Right lobe of liver (tissue), 6 donors: ENCODE data around the gene ARHGAP42. TPM values are rescaled to one million over a fixed set of nuclear protein-coding genes. Genes with fewer than 3 reads are reported as not detected.

Source experiments
- ATAC-seq, 4 donors: fragments of 200-7000 bp; cut with Tn5 transposase; one replicate each; pipeline ENCODE4 v1.9.1; 2020; ENCODE audit warnings: mild to moderate bottlenecking in 4 of 4, moderate library complexity in 4 of 4
- DNase-seq, 3 donors: peaks; one replicate each; pipeline ENCODE4 v3.0.0-alpha.2; 2020
- H3K27ac ChIP-seq, 3 donors: fragments of 200-600 bp; one replicate each; pipeline ENCODE4 v1.8.0; 2022
- H3K27me3 ChIP-seq, 2 donors: fragments of 200-600 bp; one replicate each; pipeline ENCODE4 v1.8.0; 2022
- H3K36me3 ChIP-seq, 4 donors: fragments of 200-600 bp; sonication (generic) in 1 of 4; one replicate each; pipeline versions ENCODE4 v1.5.1 to v1.8.0; 2017 to 2022; ENCODE audit warnings: control low read depth in 1 of 4
- H3K4me1 ChIP-seq, 4 donors: fragments of 200-600 bp; sonication (generic) in 1 of 4; one replicate each; pipeline versions ENCODE4 v1.5.1 to v1.8.0; 2017 to 2022; ENCODE audit warnings: control low read depth in 1 of 4
- H3K4me3 ChIP-seq, 3 donors: fragments of 200-600 bp; one replicate each; pipeline ENCODE4 v1.8.0; 2022
- H3K9me3 ChIP-seq, 4 donors: fragments of 200-600 bp; sonication (generic) in 1 of 4; one replicate each; pipeline versions ENCODE4 v1.5.1 to v1.8.0; 2017 to 2022; ENCODE audit warnings: control low read depth in 1 of 4
- CTCF ChIP-seq, 4 donors: fragments of 200-600 bp in 3 of 4; fragments of 450-650 bp in 1 of 4; IDR thresholded peaks; one replicate each; pipeline versions ENCODE4 v1.5.1 to v1.8.0; 2016 to 2022; ENCODE audit warnings: antibody characterized with exemption in 4 of 4, mild to moderate bottlenecking in 2 of 4
- POLR2A ChIP-seq: fragments of 450-650 bp; IDR thresholded peaks from one replicate; pipeline ENCODE4 v1.6.1; 2017; ENCODE audit warnings: antibody characterized with exemption, mild to moderate bottlenecking
- WGBS: methylation state at CpG from one replicate; pipeline ENCODE4 v1.1.6; 2018; ENCODE audit warnings: low coverage, low lambda C conversion rate; ENCODE audit not compliant: insufficient coverage; ENCODE audit errors: missing lambda C conversion rate; 5-methylcytosine and 5-hydroxymethylcytosine counted together
- intact Hi-C, 2 donors: fragments of 100-400 bp; cut with DNase I; formaldehyde crosslinking; loops; one replicate each; pipeline versions ENCODE4 v1.11.2 to v1.14.1; 2022
- total RNA-seq, 6 experiments: library from RNA; depleted of rRNA in 2 of 6; stranded (reverse); fragments of >200 nt in 2 of 6; fragmentation: NEBNext Ultra II Directional in 3 of 6; extraction: Animal tissue kit (Norgen Biotek cat#: 25700) in 3 of 6; gene quantifications; one replicate each; pipeline versions ENCODE4 v1.1.0 to v1.2.4, GENCODE V29; 2016 to 2023
- donor health status: DM: no; HTN: yes; CAD: no.
- donor health status: DM: no; HTN: no; CAD: no.
- donor health status: DM: no; HTN: no; CAD: no.
- donor health status: DM: no; HTN: yes; CAD: no.
- donor health status: DM: no; HTN: yes; CAD: no.

ARHGAP42 gene
- total RNA-seq, 6 experiments from 2014 or later: 8.7 to 15.8 (median 13.1) TPM

- no peak for TF ChIP-seq CTCF (IDR thresholded peaks at IDR 0.05)
- TF ChIP-seq POLR2A: no peak
- Histone ChIP-seq H3K4me3 (no peak overlapping the region), H3K4me1 (no peaks in the 10 kb centered on the region), H3K9me3 (no peaks in the 10 kb centered on the region), H3K36me3 (no peaks in the 10 kb centered on the region), H3K27ac (no peak overlapping the region), H3K27me3 (no peaks in the 10 kb centered on the region)
- no peak for ATAC-seq
- DNase-seq: no peak
- intact Hi-C loops: no loop called here
Observed at GRCh38 chr11:101014600-101015285, 327.7 kb downstream of the ARHGAP42 start.

- WGBS: 88% methylated on average over 1 of the region's 1 CpG
- intact Hi-C loops: no loop called here
- H3K27me3 ChIP-seq: no peaks in the 10 kb centered on the region
- H3K9me3 ChIP-seq: no peaks in the 10 kb centered on the region
- no peaks in the 10 kb centered on the region for H3K36me3 ChIP-seq
- H3K27ac ChIP-seq: no peak overlapping the region
- DNase-seq (no peak), ATAC-seq (no peak)
- H3K4me3 ChIP-seq: no peak overlapping the region
- no peaks in the 10 kb centered on the region for H3K4me1 ChIP-seq
- no peak for TF ChIP-seq CTCF (IDR thresholded peaks at IDR 0.05)
- no peak for TF ChIP-seq POLR2A
Observed at GRCh38 chr11:101019870-101020269, 332.8 kb downstream of the ARHGAP42 start.

DNA sequence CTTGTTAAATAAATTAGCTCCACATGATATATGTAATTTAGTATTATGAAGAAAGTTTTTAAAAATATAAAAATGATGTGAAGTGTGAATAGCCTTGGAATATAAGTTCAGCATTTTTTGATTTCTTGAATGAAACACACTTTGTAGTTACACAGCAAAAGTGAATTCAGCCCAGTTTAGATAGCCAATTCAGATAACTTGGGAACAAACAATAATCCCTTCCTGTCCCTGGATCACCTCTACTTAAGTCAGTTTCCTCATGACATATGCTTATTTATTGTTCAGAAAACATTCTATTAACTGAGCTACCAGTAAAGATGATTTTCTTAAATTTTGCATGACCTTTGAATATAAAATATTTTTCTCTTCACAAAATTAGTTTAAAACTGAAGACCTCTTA, 335.2 kb downstream of the ARHGAP42 start:
- H3K27me3 ChIP-seq: no peaks in the 10 kb centered on the region
- no peak for ATAC-seq
- no peaks in the 10 kb centered on the region for H3K4me1 ChIP-seq
- H3K4me3 ChIP-seq: no peak overlapping the region
- no peak for DNase-seq
- TF ChIP-seq CTCF (IDR thresholded peaks at IDR 0.05) (no peak), POLR2A (no peak)
- no peak overlapping the region for H3K27ac ChIP-seq
- H3K9me3 ChIP-seq: no peaks in the 10 kb centered on the region
- intact Hi-C loops: no loop called here
- H3K36me3 ChIP-seq: no peaks in the 10 kb centered on the region

GRCh38 chr11:101028644-101029043, 341.6 kb downstream of the ARHGAP42 start:
- ATAC-seq (no peak), DNase-seq (no peak)
- Histone ChIP-seq H3K36me3 (no peaks in the 10 kb centered on the region), H3K27ac (no peak overlapping the region), H3K4me3 (no peak overlapping the region), H3K27me3 (no peaks in the 10 kb centered on the region), H3K9me3 (no peaks in the 10 kb centered on the region), H3K4me1 (no peaks in the 10 kb centered on the region)
- TF ChIP-seq POLR2A (no peak), CTCF (IDR thresholded peaks at IDR 0.05) (no peak)
- intact Hi-C loops: no loop called here
- 50% methylated on average over 1 of the region's 1 CpG for WGBS

- 56% methylated on average over 3 of the region's 3 CpGs for WGBS
- ATAC-seq: no peak
- intact Hi-C loops: no loop called here
Observed at GRCh38 chr11:101030015-101030414, 342.9 kb downstream of the ARHGAP42 start.

More at GRCh38 chr11:101030015-101030414, 342.9 kb downstream of the ARHGAP42 start:
- no peaks in the 10 kb centered on the region for H3K9me3 ChIP-seq
- no peaks in the 10 kb centered on the region for H3K4me1 ChIP-seq
- TF ChIP-seq CTCF (IDR thresholded peaks at IDR 0.05): no peak
- no peak for TF ChIP-seq POLR2A
- no peak overlapping the region for H3K27ac ChIP-seq
- no peak for DNase-seq
- H3K36me3 ChIP-seq: no peaks in the 10 kb centered on the region
- no peak overlapping the region for H3K4me3 ChIP-seq
- no peaks in the 10 kb centered on the region for H3K27me3 ChIP-seq
